GM19043 (cell line): Measurements from ENCODE around the gene CBX6.

ENCODE experiments used
- ATAC-seq: cut with Tn5 transposase; IDR thresholded peaks from one replicate; pipeline ENCODE4 v1.9.1; 2021; ENCODE audit warnings: low read depth; ENCODE audit not compliant: unreplicated experiment

Gene CBX6

GRCh38 chr22:38823076-38823475, 48.9 kb downstream of the CBX6 start:
- ATAC-seq, result no peak

- no peak for ATAC-seq
Observed at GRCh38 chr22:38820020-38820419, 52.0 kb downstream of the CBX6 start.

GRCh38 chr22:38819387-38819940, 52.6 kb downstream of the CBX6 start:
- no peak for ATAC-seq

GRCh38 chr22:38817196-38817595, 54.8 kb downstream of the CBX6 start:
- no peak for ATAC-seq

- no peak for ATAC-seq
Observed at GRCh38 chr22:38815842-38816241, 56.2 kb downstream of the CBX6 start.
